ENCODE data around the gene ZNF197.

ZNF197 gene

DNA sequence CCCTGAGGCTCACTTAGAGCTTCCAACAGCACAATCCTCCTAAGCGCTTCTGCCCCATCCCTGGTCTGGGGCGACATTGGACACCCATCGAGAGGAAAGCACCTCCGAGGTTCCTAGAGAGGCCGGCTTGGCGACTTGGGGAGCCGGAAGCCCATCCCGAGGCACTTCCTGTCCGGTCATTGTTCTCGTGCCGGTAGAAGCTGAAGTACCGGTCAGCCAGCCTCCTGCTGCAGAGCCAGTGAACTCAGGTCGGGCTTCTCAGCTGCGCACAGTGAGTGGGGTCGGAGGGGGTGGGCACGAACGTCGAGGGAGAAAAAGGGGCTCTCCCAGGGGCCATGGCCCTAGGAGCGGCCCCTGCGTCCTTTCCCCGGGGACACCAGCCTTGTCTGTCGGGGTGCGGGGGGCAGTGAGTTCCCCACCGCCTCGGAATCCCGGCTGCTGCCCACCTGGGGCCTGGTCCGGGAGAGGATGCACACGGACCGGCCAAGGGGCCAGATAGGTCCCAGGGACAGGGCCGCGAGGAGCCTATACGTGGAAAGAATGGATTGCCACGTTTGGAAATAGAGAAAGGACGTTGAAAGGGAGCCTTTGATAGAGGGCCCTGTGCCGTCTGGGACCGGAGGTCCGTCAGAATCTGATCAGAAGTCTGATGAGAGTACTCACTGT lies 23.9 kb downstream of the ZNF197 start, which contains the start of gene ZNF35:
TSS of gene ZNF35 (plus strand) at position 169 of the 666 bp plus-strand sequence. CDS start 2,336 bp downstream, outside the sequence.
- DNase-seq (ENCODE audit: low read depth): peak; percentile 92
- TF ChIP-seq CTCF (IDR thresholded peaks at IDR 0.05; ENCODE audit: low read length, missing control alignments): no peak
- H3K4me3 ChIP-seq (replicated peaks; ENCODE audit: low read depth, low read length): peak within 1 kb of the TSS; percentile 84

- no peak for TF ChIP-seq CTCF (IDR thresholded peaks at IDR 0.05; ENCODE audit: low read length, missing control alignments)
- peak overlapping the region; percentile 84 for H3K4me3 ChIP-seq (replicated peaks; ENCODE audit: low read depth, low read length)
- no peak for DNase-seq (ENCODE audit: low read depth)
Measured at GRCh38 chr3:44649709-44650108, 24.9 kb downstream of the ZNF197 start.

GRCh38 chr3:44654039-44654438 lies 29.2 kb downstream of the ZNF197 start:
- TF ChIP-seq CTCF (IDR thresholded peaks at IDR 0.05; ENCODE audit: low read length, missing control alignments): no peak
- peak; percentile 14 for DNase-seq (ENCODE audit: low read depth)
- no peak overlapping the region for H3K4me3 ChIP-seq (replicated peaks; ENCODE audit: low read depth, low read length)

- H3K4me3 ChIP-seq (replicated peaks; ENCODE audit: low read depth, low read length): no peak overlapping the region
- DNase-seq (ENCODE audit: low read depth): no peak
- TF ChIP-seq CTCF (IDR thresholded peaks at IDR 0.05; ENCODE audit: low read length, missing control alignments): no peak
Measured at GRCh38 chr3:44659015-44659414, 34.2 kb downstream of the ZNF197 start.

GRCh38 chr3:44659434-44659833 lies 34.6 kb downstream of the ZNF197 start:
- no peak overlapping the region for H3K4me3 ChIP-seq (replicated peaks; ENCODE audit: low read depth, low read length)
- DNase-seq (ENCODE audit: low read depth): no peak
- TF ChIP-seq CTCF (IDR thresholded peaks at IDR 0.05; ENCODE audit: low read length, missing control alignments): no peak

GRCh38 chr3:44661189-44661588 lies 36.4 kb downstream of the ZNF197 start:
- peak; percentile 24 for TF ChIP-seq CTCF (IDR thresholded peaks at IDR 0.05; ENCODE audit: low read length, missing control alignments)
- H3K4me3 ChIP-seq (replicated peaks; ENCODE audit: low read depth, low read length): no peak overlapping the region
- no peak for DNase-seq (ENCODE audit: low read depth)

- no peak for TF ChIP-seq CTCF (IDR thresholded peaks at IDR 0.05; ENCODE audit: low read length, missing control alignments)
- no peak for DNase-seq (ENCODE audit: low read depth)
- H3K4me3 ChIP-seq (replicated peaks; ENCODE audit: low read depth, low read length): no peak overlapping the region
Measured at GRCh38 chr3:44665173-44665572, 40.3 kb downstream of the ZNF197 start.
